Breast epithelium (tissue), 4 donors: ENCODE measurements around the gene ETS2. TPM values are rescaled to one million over a fixed set of nuclear protein-coding genes. Genes with fewer than 3 reads are reported as not detected.

Source experiments
- DNase-seq, 2 donors: peaks; one replicate each; pipeline ENCODE4 v3.0.0-alpha.2; 2019; ENCODE audit warnings: low spot score in 2 of 2
- H3K27ac ChIP-seq, 2 donors: fragments of 200-600 bp; sonication (generic) in 1 of 2; one replicate each; pipeline ENCODE4 v1.5.1; 2016 to 2019; ENCODE audit warnings: mild to moderate bottlenecking in 1 of 2
- H3K27me3 ChIP-seq, 2 donors: fragments of 200-600 bp; sonication (generic) in 1 of 2; one replicate each; pipeline versions ENCODE4 v1.5.1 to v1.6.0; 2017 to 2019; ENCODE audit warnings: control low read depth in 1 of 2, mild to moderate bottlenecking in 1 of 2
- H3K36me3 ChIP-seq: fragments of 200-600 bp; one replicate; pipeline ENCODE4 v1.5.1; 2019
- H3K4me1 ChIP-seq, 2 donors: fragments of 200-600 bp; sonication (generic); one replicate each; pipeline ENCODE4 v1.5.1; 2016 to 2019; ENCODE audit warnings: control low read depth in 1 of 2
- H3K4me3 ChIP-seq, 3 donors: fragments of 200-600 bp; sonication (generic); 1 replicate in 2 of 3; 2 replicates in 1 of 3; pipeline ENCODE4 v1.5.1; 2016 to 2019; ENCODE audit warnings: mild to moderate bottlenecking in 3 of 3, moderate library complexity in 2 of 3
- H3K9me3 ChIP-seq, 2 donors: fragments of 200-600 bp; sonication (generic) in 1 of 2; one replicate each; pipeline ENCODE4 v1.5.1; 2016 to 2019; ENCODE audit warnings: control low read depth in 1 of 2
- POLR2A ChIP-seq: fragments of 450-650 bp; IDR thresholded peaks from one replicate; pipeline ENCODE4 v1.6.1; 2016; ENCODE audit warnings: antibody characterized with exemption, mild to moderate bottlenecking, moderate library complexity
- POLR2AphosphoS5 ChIP-seq, 3 donors: sonication (generic); formaldehyde crosslinking; IDR thresholded peaks; one replicate each; pipeline ENCODE4 v1.6.1; 2017; ENCODE audit warnings: antibody characterized with exemption in 3 of 3
- intact Hi-C: fragments of 100-400 bp; cut with DNase I; formaldehyde crosslinking; loops from one replicate; pipeline ENCODE4 v1.15.1; 2023; ENCODE audit warnings: low total_unique reads
- total RNA-seq, 3 donors: library from RNA; depleted of rRNA; stranded (reverse); fragments of >200 nt; gene quantifications; one replicate each; pipeline ENCODE4 v1.1.0, GENCODE V29; 2016
- TF ChIP-seq, protein P1 (sequence below), 3 donors: fragments of 450-650 bp; IDR thresholded peaks; one replicate each; pipeline ENCODE4 v1.5.1; 2016 to 2017; ENCODE audit warnings: antibody characterized with exemption in 3 of 3, mild to moderate bottlenecking in 3 of 3, moderate library complexity in 3 of 3

The ETS2 gene
- total RNA-seq, 3 donors from 2014 or later: 48.0 to 60.0 (median 57.5) TPM

DNA sequence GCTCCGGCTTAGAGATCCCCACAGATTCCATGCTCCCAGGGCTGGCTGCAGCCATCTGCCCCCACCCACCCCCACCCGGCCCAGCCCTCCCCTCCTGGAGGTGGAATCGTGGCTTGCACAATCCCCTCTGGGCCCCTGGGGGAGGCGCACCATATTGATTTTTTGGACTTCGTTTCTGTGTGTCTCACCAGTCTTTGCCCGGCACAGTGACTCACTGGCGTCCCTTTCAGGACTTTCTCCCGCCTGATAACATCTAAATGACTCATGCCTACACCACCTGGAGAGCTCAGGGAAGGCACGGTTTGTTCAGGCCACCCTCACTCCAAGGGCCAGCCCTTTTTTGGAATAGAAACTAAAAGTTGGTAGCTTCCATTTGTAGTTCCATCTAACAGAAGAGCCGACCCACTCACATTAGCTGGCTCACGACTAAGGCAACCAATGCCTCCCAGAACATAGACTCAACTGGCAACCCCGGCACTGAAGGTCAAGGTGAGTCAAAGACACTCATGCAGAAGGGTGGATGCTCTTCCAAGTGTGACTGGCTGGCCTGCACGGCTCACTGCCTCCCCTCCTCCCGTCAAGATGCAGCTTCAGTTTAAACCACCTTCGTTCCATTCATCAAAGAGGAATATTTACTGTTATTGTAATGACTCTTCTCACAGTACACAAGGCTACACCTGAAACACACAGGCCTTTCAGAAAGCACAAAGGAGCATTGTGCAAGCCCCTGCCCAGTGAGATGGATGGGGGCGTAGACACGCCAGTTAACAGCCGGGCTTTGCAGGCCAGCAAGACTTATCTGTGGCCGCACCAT, 18.1 kb upstream of the ETS2 start:
- TF ChIP-seq, protein P1, sequence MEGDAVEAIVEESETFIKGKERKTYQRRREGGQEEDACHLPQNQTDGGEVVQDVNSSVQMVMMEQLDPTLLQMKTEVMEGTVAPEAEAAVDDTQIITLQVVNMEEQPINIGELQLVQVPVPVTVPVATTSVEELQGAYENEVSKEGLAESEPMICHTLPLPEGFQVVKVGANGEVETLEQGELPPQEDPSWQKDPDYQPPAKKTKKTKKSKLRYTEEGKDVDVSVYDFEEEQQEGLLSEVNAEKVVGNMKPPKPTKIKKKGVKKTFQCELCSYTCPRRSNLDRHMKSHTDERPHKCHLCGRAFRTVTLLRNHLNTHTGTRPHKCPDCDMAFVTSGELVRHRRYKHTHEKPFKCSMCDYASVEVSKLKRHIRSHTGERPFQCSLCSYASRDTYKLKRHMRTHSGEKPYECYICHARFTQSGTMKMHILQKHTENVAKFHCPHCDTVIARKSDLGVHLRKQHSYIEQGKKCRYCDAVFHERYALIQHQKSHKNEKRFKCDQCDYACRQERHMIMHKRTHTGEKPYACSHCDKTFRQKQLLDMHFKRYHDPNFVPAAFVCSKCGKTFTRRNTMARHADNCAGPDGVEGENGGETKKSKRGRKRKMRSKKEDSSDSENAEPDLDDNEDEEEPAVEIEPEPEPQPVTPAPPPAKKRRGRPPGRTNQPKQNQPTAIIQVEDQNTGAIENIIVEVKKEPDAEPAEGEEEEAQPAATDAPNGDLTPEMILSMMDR (IDR thresholded peaks at IDR 0.05): no peak
- peak in 2 of 3 donors; percentile 20 to 47 for TF ChIP-seq POLR2AphosphoS5 (IDR thresholded peaks at IDR 0.05)
- Histone ChIP-seq H3K27me3 (no peaks in the 10 kb centered on the region), H3K9me3 (no peaks in the 10 kb centered on the region), H3K4me1 (no peaks in the 10 kb centered on the region), H3K4me3 (peak overlapping the region in 1 of 3 donors; percentile 12), H3K27ac (peak overlapping the region; percentile 48 to 57), H3K36me3 (no peaks in the 10 kb centered on the region)
- intact Hi-C loops: no loop called here
- peak; percentile 68 to 75 for DNase-seq

DNA sequence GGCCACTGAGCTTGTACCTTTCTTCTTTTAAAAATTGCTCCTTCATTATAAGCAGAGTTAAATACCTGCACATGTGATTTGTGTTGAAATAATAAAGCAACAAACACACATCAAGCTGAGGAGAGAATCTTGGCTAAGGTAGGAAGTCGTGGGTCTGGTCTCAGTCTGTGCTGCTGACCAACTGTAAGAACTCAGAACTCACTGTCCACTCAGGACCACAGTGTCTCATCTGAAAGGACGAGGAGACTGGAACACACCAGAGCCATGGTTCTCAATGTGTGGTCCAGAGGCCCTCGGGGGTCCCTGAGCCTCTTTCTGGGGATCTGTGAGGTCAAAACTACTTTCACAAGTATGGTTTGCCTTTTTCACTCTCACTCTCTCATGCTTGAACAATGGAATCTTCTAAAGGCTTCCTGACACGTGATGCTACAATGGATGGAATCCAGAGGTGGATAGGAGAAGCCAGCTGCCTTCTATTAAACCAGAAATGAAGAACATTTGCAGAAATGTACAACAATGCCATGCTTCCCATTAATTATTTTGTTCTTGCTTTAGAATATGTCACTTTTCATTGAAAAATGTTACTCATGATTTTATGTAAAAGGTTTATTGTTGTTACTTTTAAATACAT, 17.3 kb upstream of the ETS2 start:
- intact Hi-C loops: no loop called here
- H3K27ac ChIP-seq: peak overlapping the region; percentile 48 to 57
- no peak overlapping the region for H3K4me3 ChIP-seq
- H3K4me1 ChIP-seq: no peaks in the 10 kb centered on the region
- no peak for DNase-seq
- H3K9me3 ChIP-seq: no peaks in the 10 kb centered on the region
- no peaks in the 10 kb centered on the region for H3K36me3 ChIP-seq
- no peaks in the 10 kb centered on the region for H3K27me3 ChIP-seq
- TF ChIP-seq POLR2A (no peak), POLR2AphosphoS5 (IDR thresholded peaks at IDR 0.05) (no peak)
- TF ChIP-seq, protein P1 (IDR thresholded peaks at IDR 0.05): no peak

DNA sequence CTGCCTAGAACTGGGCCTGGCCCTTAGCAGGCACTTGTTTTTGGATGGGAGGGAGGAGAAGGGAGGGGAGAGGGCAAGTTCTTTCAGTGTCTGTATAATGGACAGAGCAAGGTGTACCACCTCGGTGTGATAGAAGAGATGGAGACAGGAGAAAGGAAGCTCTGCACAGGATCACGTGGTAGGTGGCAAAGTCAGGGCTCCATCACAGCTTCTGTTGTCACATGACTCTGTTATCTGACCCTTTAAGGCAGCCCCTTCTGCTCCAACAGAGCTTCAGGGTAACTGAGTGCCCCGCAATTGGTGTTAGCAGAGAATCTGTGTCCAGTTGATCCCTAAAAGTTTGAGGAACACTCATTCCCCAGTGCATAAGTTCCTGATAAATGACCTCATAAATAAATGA, 16.5 kb upstream of the ETS2 start:
- Histone ChIP-seq H3K4me1 (no peaks in the 10 kb centered on the region), H3K36me3 (no peaks in the 10 kb centered on the region), H3K27ac (no peak overlapping the region), H3K9me3 (no peaks in the 10 kb centered on the region), H3K27me3 (no peaks in the 10 kb centered on the region), H3K4me3 (no peak overlapping the region)
- intact Hi-C loops: no loop called here
- DNase-seq: no peak
- TF ChIP-seq POLR2A (no peak), POLR2AphosphoS5 (IDR thresholded peaks at IDR 0.05) (no peak)
- TF ChIP-seq, protein P1 (IDR thresholded peaks at IDR 0.05): no peak

DNA sequence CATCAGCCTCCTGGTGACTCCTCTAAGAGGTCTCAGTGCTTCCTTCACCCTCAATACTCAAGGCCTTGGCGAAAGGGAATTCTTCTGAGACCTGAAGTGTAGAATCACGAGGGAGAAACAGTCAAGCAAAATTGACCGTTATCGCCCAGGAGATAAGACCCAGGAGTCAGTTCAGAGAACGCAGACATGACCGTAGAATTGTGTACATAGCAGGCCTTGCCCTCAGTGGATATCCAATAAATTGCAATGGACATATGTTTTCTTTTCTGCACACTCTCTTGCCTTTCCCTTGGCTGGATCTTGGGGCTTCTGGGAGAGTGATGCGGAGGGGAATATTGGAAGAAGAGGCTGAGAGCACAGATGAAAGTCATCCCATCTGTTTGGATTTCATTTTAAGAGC, 15.7 kb upstream of the ETS2 start:
- Histone ChIP-seq H3K9me3 (no peaks in the 10 kb centered on the region), H3K36me3 (no peaks in the 10 kb centered on the region), H3K27ac (no peak overlapping the region), H3K4me1 (no peaks in the 10 kb centered on the region), H3K4me3 (no peak overlapping the region), H3K27me3 (no peaks in the 10 kb centered on the region)
- intact Hi-C loops: loop anchor here (5.0 kb wide), 1 partner anchor 143 kb away; no protein-coding TSS in a partner anchor
- TF ChIP-seq POLR2A (no peak), POLR2AphosphoS5 (IDR thresholded peaks at IDR 0.05) (no peak)
- TF ChIP-seq, protein P1 (IDR thresholded peaks at IDR 0.05): no peak
- no peak for DNase-seq

DNA sequence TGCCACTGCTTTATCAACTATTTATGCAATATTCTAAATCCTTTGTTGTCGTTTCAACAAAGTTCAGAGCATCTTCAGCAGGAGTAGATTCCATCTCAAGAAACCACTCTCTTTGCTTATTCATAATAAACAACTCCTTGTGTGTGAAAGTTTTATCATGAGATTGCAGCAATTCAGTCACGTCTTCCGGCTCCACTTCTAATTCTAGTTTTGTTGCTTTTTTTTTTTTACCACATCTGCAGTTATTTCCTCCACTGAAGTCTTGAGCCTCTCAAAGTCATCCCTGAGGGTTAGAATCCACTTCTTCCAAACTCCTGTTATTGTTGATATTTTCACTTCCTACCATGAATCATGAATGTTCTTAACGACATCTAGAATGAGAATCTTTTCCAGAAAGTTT, 14.8 kb upstream of the ETS2 start:
- intact Hi-C loops: loop anchor here (5.0 kb wide), 1 partner anchor 144 kb away; no protein-coding TSS in a partner anchor
- no peaks in the 10 kb centered on the region for H3K27me3 ChIP-seq
- H3K4me3 ChIP-seq: no peak overlapping the region
- no peaks in the 10 kb centered on the region for H3K36me3 ChIP-seq
- no peak overlapping the region for H3K27ac ChIP-seq
- H3K4me1 ChIP-seq: no peaks in the 10 kb centered on the region
- TF ChIP-seq POLR2AphosphoS5 (IDR thresholded peaks at IDR 0.05) (no peak), POLR2A (no peak)
- TF ChIP-seq, protein P1 (IDR thresholded peaks at IDR 0.05): no peak
- DNase-seq: no peak
- H3K9me3 ChIP-seq: no peaks in the 10 kb centered on the region
